Pancreas (tissue), 10 donors: ENCODE data around the gene TTLL1. TPM values are rescaled to one million over a fixed set of nuclear protein-coding genes. Genes with fewer than 3 reads are reported as not detected.

Experiments
- ATAC-seq, 4 donors: fragments of 200-7000 bp; cut with Tn5 transposase; one replicate each; pipeline versions ENCODE4 v1.8.0 to v1.9.1; 2020; ENCODE audit warnings: mild to moderate bottlenecking in 4 of 4, moderate library complexity in 4 of 4
- DNase-seq, 6 donors: peaks; one replicate each; pipeline ENCODE4 v3.0.0-alpha.2; 2020
- FAIRE-seq: peaks from 2 replicates; lab custom pipeline; 2012; peaks lifted over from hg19 to GRCh38; lab: Jason Lieb, UNC
- H3K27ac ChIP-seq, 4 donors: fragments of 200-600 bp; sonication (generic); 1 replicate in 3 of 4; 2 replicates in 1 of 4; pipeline versions ENCODE4 v1.5.0 to v1.8.0; 2020
- H3K27me3 ChIP-seq, 4 donors: fragments of 200-600 bp; one replicate each; pipeline ENCODE4 v1.8.0; 2021
- H3K36me3 ChIP-seq, 3 donors: fragments of 200-600 bp; sonication (generic) in 1 of 3; one replicate each; pipeline versions ENCODE4 v1.5.0 to v1.8.0; 2020 to 2021
- H3K4me1 ChIP-seq, 3 donors: fragments of 200-600 bp; one replicate each; pipeline ENCODE4 v1.8.0; 2021
- H3K4me3 ChIP-seq, 4 donors: fragments of 200-600 bp; sonication (generic) in 2 of 4; one replicate each; pipeline versions ENCODE4 v1.5.0 to v1.8.0; 2020 to 2021
- H3K9me3 ChIP-seq, 4 donors: fragments of 200-600 bp; one replicate each; pipeline ENCODE4 v1.8.0; 2021
- WGBS, 2 donors: extraction: QIAGEN DNeasy Blood & Tissue Kit; methylation state at CpG; one replicate each; pipeline ENCODE4 v1.1.7; 2013; 5-methylcytosine and 5-hydroxymethylcytosine counted together
- intact Hi-C, 3 donors: fragments of 100-400 bp; cut with DNase I; formaldehyde crosslinking; loops; one replicate each; pipeline versions ENCODE4 v1.11.1 to v1.14.2; 2022
- polyA plus RNA-seq, 2 donors: library from polyadenylated mRNA; stranded (reverse); fragments of 200-250 nt; gene quantifications; one replicate each; pipeline ENCODE4 v1.2.3, GENCODE V29; 2013
- total RNA-seq, 6 donors: library from RNA; stranded (reverse); fragmentation: NEBNext Ultra II Directional in 4 of 6; extraction: Animal tissue kit (Norgen Biotek cat#: 25700) in 4 of 6; gene quantifications; one replicate each; pipeline versions ENCODE4 v1.2.1 to v1.2.4, GENCODE V29; 2021 to 2023
- TF ChIP-seq, protein P1 (sequence below), 4 donors: fragments of 200-600 bp; sonication (generic) in 3 of 4; IDR thresholded peaks; one replicate each; pipeline versions ENCODE4 v1.5.0 to v1.8.0; 2021; ENCODE audit warnings: antibody characterized with exemption in 4 of 4
- donor health status: healthy with polysubstance abuse.
- donor health status: DM: no; HTN: no; CAD: no; lungs with moderate emphysema.
- donor health status: DM: no; HTN: no; CAD: no.
- donor health status: control.
- donor health status: control.
- donor health status: Bipolar disorder and iron deficiency.
- donor health status: DM: yes; HTN: yes; CAD: no.
- donor health status: DM: no; HTN: no; CAD: no.
- donor health status: DM: no; HTN: no; CAD: no.
- donor health status: DM: yes; HTN: yes; CAD: no.

TTLL1 gene
- total and polyA plus RNA-seq, 8 donors = 1.5 to 5.1 (median 2.2) TPM

DNA sequence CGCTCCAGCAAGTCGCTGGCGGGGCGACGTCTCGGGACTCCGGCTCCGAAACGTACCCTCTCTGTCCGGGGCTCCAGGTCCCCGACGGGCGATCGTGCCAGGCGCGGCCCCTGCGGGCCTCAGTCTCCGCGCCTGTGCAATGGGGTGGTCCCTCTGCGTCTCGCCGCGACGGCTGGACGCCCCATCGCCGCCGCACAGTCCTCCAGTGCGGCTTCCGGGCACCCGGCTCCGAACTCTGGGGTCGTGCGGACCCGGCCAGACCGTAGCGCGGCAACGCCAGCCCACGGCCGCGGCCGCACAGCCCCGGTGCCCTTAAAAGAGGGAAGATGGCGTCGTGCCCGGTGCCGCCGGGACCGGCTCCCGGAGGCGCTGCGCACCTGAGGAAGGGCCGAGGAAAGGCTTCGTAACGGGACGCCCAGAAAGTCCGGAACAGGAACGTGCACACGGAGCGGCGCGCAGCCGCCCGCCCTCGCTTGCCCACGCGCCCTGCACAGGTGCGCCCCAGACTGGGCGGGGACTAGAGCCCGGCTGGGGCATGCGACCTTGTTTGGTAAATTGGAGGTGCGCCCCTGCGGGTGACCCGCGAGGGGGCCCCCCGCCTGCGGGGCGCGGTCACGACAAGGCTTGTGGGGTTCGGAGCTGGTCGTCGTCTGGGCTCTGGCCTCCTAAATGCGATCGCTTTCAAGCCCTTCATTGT is 21.9 kb upstream of the TTLL1 start:
- ATAC-seq (peak; percentile 61 to 81 (median 74)), DNase-seq (peak; percentile 59 to 90 (median 71)), FAIRE-seq (no peak)
- WGBS, 2 donors = 2 to 3% methylated on average over 71 to 86 of the region's 86 CpGs
- Histone ChIP-seq H3K36me3 (no peaks in the 10 kb centered on the region), H3K4me3 (peak overlapping the region; percentile 33 to 94 (median 68)), H3K9me3 (no peaks in the 10 kb centered on the region), H3K4me1 (peaks cover 3 to 19% (median 4%) of the 10 kb centered on the region in 3 donors), H3K27me3 (no peaks in the 10 kb centered on the region), H3K27ac (peak overlapping the region in 1 of 4 donors; percentile 3)
- TF ChIP-seq, protein P1, sequence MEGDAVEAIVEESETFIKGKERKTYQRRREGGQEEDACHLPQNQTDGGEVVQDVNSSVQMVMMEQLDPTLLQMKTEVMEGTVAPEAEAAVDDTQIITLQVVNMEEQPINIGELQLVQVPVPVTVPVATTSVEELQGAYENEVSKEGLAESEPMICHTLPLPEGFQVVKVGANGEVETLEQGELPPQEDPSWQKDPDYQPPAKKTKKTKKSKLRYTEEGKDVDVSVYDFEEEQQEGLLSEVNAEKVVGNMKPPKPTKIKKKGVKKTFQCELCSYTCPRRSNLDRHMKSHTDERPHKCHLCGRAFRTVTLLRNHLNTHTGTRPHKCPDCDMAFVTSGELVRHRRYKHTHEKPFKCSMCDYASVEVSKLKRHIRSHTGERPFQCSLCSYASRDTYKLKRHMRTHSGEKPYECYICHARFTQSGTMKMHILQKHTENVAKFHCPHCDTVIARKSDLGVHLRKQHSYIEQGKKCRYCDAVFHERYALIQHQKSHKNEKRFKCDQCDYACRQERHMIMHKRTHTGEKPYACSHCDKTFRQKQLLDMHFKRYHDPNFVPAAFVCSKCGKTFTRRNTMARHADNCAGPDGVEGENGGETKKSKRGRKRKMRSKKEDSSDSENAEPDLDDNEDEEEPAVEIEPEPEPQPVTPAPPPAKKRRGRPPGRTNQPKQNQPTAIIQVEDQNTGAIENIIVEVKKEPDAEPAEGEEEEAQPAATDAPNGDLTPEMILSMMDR (IDR thresholded peaks at IDR 0.05) = no peak
- intact Hi-C loops = no loop called here

DNA sequence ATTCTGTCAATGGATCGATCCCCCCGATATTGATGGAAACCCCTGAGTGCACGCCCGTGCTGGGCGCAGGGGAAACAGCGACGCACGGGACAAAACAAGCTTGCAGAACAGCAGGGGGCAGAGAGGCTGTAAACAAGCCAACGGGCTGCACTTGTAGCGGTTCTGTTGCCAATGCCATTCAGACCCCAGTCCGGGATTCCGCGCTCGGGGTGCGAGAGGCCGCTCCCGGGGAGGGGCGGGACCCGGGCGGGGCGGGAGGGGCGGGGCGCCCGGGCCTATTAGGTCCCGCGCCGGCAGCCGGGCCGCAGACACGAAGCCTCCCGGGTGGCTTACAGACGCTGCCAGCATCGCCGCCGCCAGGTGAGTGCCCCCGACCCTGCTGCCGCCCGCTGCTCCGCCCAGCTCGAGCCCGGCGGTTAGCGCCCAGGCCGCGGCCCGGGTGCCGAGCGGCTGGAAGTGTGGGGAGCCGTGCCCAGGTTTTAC is 21.3 kb upstream of the TTLL1 start, which contains the start of gene BIK:
Gene BIK, plus strand, starts transcription at position 307 of the 483 bp plus-strand sequence. CDS start 13,273 bp downstream, outside the sequence.
- DNase-seq = peak; percentile 44 to 79 (median 67)
- no peaks in the 10 kb centered on the region for H3K27me3 ChIP-seq
- peak within 1 kb of the TSS in 1 of 4 donors; percentile 3 for H3K27ac ChIP-seq
- TF ChIP-seq, protein P1 (IDR thresholded peaks at IDR 0.05) = no peak
- peaks cover 3 to 19% (median 4%) of the 10 kb centered on the region in 3 donors for H3K4me1 ChIP-seq
- ATAC-seq = peak; percentile 51 to 67 (median 60)
- H3K9me3 ChIP-seq = no peaks in the 10 kb centered on the region
- H3K36me3 ChIP-seq = no peaks in the 10 kb centered on the region
- intact Hi-C loops = no loop called here
- WGBS, 2 donors = 0% methylated on average over 35 to 49 of the region's 49 CpGs
- no peak for FAIRE-seq
- H3K4me3 ChIP-seq = peak within 1 kb of the TSS; percentile 33 to 94 (median 68)

GRCh38 chr22:43109921-43110443 is 20.8 kb upstream of the TTLL1 start:
- 24 to 25% methylated on average over 32 of the region's 32 CpGs for WGBS, 2 donors
- TF ChIP-seq, protein P1 (IDR thresholded peaks at IDR 0.05) = no peak
- H3K9me3 ChIP-seq = no peaks in the 10 kb centered on the region
- FAIRE-seq (no peak), ATAC-seq (no peak), DNase-seq (peak in 1 of 6 donors; percentile 73)
- no peaks in the 10 kb centered on the region for H3K27me3 ChIP-seq
- H3K4me3 ChIP-seq = peak overlapping the region; percentile 33 to 94 (median 68)
- intact Hi-C loops = no loop called here
- H3K36me3 ChIP-seq = no peaks in the 10 kb centered on the region
- peaks cover 3 to 14% (median 4%) of the 10 kb centered on the region in 3 donors for H3K4me1 ChIP-seq
- no peak overlapping the region for H3K27ac ChIP-seq

- no peak for ATAC-seq
- Histone ChIP-seq H3K36me3 (no peaks in the 10 kb centered on the region), H3K27ac (no peak overlapping the region), H3K9me3 (no peaks in the 10 kb centered on the region), H3K4me1 (peaks cover under 1 to 11% (median 4%) of the 10 kb centered on the region in 3 donors), H3K27me3 (no peaks in the 10 kb centered on the region), H3K4me3 (no peak overlapping the region)
- FAIRE-seq = no peak
- no peak for DNase-seq
- WGBS, 2 donors = 63 to 67% methylated on average over 5 of the region's 5 CpGs
- intact Hi-C loops = no loop called here
- TF ChIP-seq, protein P1 (IDR thresholded peaks at IDR 0.05) = no peak
Measured at GRCh38 chr22:43109511-43109910, 20.3 kb upstream of the TTLL1 start.
